Measurements from ENCODE around the gene HOXC5.

DNA sequence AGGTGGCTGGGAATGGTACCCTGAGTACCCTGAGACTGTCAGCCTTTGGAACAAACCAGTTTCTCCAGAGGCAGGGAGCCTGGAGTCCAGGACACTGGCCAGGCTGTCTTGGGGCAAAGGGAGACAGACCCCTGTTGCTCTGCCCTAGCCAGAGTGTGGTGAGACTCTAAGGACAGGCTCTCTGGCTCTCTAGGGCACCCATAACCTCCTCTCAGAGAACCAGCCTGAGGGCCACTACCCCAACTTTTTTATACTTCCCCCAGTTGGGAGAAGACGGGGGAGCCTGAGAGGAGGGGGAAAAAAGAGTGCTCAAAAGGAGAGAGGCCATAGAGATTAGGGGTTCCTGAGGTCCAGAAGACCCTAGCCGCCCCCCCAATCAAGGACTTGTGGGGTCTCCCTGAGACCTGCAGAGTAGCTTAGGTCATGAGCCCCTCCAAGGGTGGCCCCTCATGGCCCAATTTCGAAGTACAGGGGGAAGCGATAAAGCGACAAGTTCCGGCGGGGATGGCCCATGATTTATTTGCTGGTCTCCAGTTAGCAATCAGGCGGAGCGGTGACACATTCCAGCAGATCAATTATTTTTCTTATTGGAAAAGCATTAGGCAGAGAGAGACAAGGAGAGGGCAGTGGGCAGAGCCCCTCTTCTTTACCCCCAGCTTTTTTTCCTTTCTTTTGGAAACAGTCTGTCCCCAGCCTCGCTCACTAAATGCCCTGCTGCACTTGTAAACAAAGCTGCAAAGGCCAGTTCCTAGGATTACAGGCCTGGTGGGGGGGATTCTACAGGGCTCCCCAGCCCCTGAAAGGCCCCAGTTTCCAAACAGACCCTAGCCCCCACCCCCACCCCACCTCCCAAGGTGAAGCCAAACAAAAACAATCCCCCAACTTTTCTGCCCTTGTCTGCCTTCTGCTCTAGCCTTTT, 22.5 kb upstream of the HOXC5 start:
- TF ChIP-seq, protein P1, sequence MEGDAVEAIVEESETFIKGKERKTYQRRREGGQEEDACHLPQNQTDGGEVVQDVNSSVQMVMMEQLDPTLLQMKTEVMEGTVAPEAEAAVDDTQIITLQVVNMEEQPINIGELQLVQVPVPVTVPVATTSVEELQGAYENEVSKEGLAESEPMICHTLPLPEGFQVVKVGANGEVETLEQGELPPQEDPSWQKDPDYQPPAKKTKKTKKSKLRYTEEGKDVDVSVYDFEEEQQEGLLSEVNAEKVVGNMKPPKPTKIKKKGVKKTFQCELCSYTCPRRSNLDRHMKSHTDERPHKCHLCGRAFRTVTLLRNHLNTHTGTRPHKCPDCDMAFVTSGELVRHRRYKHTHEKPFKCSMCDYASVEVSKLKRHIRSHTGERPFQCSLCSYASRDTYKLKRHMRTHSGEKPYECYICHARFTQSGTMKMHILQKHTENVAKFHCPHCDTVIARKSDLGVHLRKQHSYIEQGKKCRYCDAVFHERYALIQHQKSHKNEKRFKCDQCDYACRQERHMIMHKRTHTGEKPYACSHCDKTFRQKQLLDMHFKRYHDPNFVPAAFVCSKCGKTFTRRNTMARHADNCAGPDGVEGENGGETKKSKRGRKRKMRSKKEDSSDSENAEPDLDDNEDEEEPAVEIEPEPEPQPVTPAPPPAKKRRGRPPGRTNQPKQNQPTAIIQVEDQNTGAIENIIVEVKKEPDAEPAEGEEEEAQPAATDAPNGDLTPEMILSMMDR (IDR thresholded peaks at IDR 0.05 in 2 of 3, conservative IDR thresholded peaks at IDR 0.05 in 1 of 3; ENCODE audit: borderline replicate concordance in 1 of 3, insufficient read depth in 1 of 3, low read depth in 2 of 3, low read length in 2 of 3), result no peak
- TF ChIP-seq POLR2A (IDR thresholded peaks at IDR 0.05; ENCODE audit: borderline replicate concordance, extremely low read depth, insufficient read depth, insufficient read length) (no peak), POLR2AphosphoS5 (IDR thresholded peaks at IDR 0.05; ENCODE audit: low read depth, low read length) (no peak), MAX (IDR thresholded peaks at IDR 0.05) (no peak), EZH2phosphoT487 (IDR thresholded peaks at IDR 0.05; ENCODE audit: borderline replicate concordance) (no peak), SP1 (IDR thresholded peaks at IDR 0.05; ENCODE audit: low read depth) (no peak), YY1 (IDR thresholded peaks at IDR 0.05; ENCODE audit: extremely low read depth, insufficient replicate concordance, low read depth, low read length) (no peak), FOSL1 (IDR thresholded peaks at IDR 0.05; ENCODE audit: low read depth) (no peak), EZH2 (IDR thresholded peaks at IDR 0.05) (no peak), ATF3 (IDR thresholded peaks at IDR 0.05) (no peak), TCF7L2 (IDR thresholded peaks at IDR 0.05; ENCODE audit: borderline replicate concordance, extremely low read depth, insufficient read depth, insufficient read length) (no peak), RAD21 (IDR thresholded peaks at IDR 0.05; ENCODE audit: low read depth) (no peak)
- TF ChIP-seq, protein P2, sequence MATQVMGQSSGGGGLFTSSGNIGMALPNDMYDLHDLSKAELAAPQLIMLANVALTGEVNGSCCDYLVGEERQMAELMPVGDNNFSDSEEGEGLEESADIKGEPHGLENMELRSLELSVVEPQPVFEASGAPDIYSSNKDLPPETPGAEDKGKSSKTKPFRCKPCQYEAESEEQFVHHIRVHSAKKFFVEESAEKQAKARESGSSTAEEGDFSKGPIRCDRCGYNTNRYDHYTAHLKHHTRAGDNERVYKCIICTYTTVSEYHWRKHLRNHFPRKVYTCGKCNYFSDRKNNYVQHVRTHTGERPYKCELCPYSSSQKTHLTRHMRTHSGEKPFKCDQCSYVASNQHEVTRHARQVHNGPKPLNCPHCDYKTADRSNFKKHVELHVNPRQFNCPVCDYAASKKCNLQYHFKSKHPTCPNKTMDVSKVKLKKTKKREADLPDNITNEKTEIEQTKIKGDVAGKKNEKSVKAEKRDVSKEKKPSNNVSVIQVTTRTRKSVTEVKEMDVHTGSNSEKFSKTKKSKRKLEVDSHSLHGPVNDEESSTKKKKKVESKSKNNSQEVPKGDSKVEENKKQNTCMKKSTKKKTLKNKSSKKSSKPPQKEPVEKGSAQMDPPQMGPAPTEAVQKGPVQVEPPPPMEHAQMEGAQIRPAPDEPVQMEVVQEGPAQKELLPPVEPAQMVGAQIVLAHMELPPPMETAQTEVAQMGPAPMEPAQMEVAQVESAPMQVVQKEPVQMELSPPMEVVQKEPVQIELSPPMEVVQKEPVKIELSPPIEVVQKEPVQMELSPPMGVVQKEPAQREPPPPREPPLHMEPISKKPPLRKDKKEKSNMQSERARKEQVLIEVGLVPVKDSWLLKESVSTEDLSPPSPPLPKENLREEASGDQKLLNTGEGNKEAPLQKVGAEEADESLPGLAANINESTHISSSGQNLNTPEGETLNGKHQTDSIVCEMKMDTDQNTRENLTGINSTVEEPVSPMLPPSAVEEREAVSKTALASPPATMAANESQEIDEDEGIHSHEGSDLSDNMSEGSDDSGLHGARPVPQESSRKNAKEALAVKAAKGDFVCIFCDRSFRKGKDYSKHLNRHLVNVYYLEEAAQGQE (IDR thresholded peaks at IDR 0.05; ENCODE audit: low read depth), result no peak

Data from HCT116 (cell line).